ENCODE results near the gene KRTAP5-8. TPM values are rescaled to one million over a fixed set of nuclear protein-coding genes. Genes with fewer than 3 reads are reported as not detected.

Gene KRTAP5-8
- total and polyA plus RNA-seq, 2 of the 4 experiments (the other 2 are of a cell fraction): 0.07 TPM; not detected in 1

DNA sequence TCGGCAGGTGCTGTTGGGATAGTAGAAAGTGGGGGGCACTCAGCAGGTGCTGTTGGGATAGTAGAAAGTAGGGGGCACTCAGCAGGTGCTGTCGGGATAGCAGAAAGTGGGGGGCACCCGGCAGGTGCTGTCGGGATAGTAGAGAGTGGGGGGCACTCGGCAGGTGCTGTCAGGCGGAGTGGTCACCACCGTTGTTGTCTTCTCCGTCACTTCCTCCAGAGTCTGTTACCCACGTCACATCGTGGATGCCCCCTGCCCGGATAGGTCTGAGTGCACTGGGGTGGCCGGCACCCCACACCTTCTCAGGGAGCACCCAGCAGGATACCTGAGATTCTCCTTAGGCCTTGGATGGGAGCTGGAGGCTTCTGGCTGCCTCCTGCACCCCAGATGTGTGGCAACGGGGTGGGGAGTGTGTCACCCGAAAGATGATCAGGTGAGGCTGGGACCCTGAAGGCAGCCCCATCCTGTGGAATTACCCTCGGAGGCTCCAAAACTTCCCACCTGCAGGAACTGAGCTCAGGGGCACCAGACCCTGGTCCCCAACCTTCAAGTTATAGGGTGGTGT is 34.9 kb upstream of the KRTAP5-8 start:
- Histone ChIP-seq H3K9me3 (ENCODE audit: control insufficient read depth, insufficient read depth, low read length) (no peaks in the 10 kb centered on the region), H3K18ac (ENCODE audit: low read depth, low read length) (no peak overlapping the region), H2BK15ac (ENCODE audit: low read depth, low read length) (no peak overlapping the region), H3K9me1 (ENCODE audit: insufficient read depth, low read length) (0 out of 2 replicates have a peak, but pooled peaks cover 5% of the 10 kb centered on the region), H3K27ac (ENCODE audit: insufficient read depth, low read length) (no peak overlapping the region), H2AK9ac (replicated peaks; ENCODE audit: low read depth, low read length, poor library complexity) (no peak overlapping the region), H4K5ac (ENCODE audit: low read depth, low read length) (no peak overlapping the region), H2AFZ (replicated peaks; ENCODE audit: low read length, poor library complexity) (no peak overlapping the region), H3K36me3 (ENCODE audit: control insufficient read depth, insufficient read depth, low read length) (peaks cover 44% of the 10 kb centered on the region), H3K4ac (ENCODE audit: low read depth, low read length) (no peak overlapping the region), H2AK5ac (ENCODE audit: low read depth, low read length) (no peak overlapping the region), H3K4me2 (ENCODE audit: low read depth, low read length) (no peak overlapping the region), H2BK5ac (ENCODE audit: low read depth, low read length, poor library complexity, severe bottlenecking) (no peak overlapping the region), H4K91ac (ENCODE audit: insufficient read depth, low read depth, low read length) (no peak overlapping the region), H3K27me3 (ENCODE audit: control insufficient read depth, insufficient read depth, low read length) (no peaks in the 10 kb centered on the region), H2BK20ac (ENCODE audit: low read depth, low read length) (no peak overlapping the region), H3K23ac (ENCODE audit: low read depth, low read length) (no peak overlapping the region), H3K14ac (replicated peaks; ENCODE audit: low read depth, low read length) (no peak overlapping the region), H2BK120ac (ENCODE audit: low read depth, low read length) (no peak overlapping the region), H3K4me3 (ENCODE audit: insufficient read depth, low read depth, low read length) (no peak overlapping the region), H3K4me1 (ENCODE audit: control insufficient read depth, insufficient read depth, low read length) (no peaks in the 10 kb centered on the region), H3K79me1 (ENCODE audit: low read depth in 1 of 2, low read length in 2 of 2) (no peaks in the 10 kb centered on the region), H3K56ac (ENCODE audit: extremely low read depth, insufficient read depth, low read length) (no peak overlapping the region), H4K20me1 (ENCODE audit: insufficient read depth, low read length) (no peaks in the 10 kb centered on the region), H3K9ac (ENCODE audit: low read depth, low read length) (no peak overlapping the region), H4K8ac (ENCODE audit: low read depth in 2 of 2, low read length in 2 of 2) (no peak overlapping the region)
- no peak for TF ChIP-seq CHD1 (IDR thresholded peaks at IDR 0.05; ENCODE audit: low read depth, low read length)
- TF ChIP-seq RFX5 (IDR thresholded peaks at IDR 0.05; ENCODE audit: low read depth, low read length): no peak
- TF ChIP-seq MXI1 (IDR thresholded peaks at IDR 0.05; ENCODE audit: borderline replicate concordance, low read depth, low read length): no peak
- TF ChIP-seq RCOR1 (IDR thresholded peaks at IDR 0.05; ENCODE audit: insufficient replicate concordance, low read length): no peak
- no peak for TF ChIP-seq NFE2L2 (IDR thresholded peaks at IDR 0.05; ENCODE audit: low read depth, low read length)
- TF ChIP-seq, protein P1, sequence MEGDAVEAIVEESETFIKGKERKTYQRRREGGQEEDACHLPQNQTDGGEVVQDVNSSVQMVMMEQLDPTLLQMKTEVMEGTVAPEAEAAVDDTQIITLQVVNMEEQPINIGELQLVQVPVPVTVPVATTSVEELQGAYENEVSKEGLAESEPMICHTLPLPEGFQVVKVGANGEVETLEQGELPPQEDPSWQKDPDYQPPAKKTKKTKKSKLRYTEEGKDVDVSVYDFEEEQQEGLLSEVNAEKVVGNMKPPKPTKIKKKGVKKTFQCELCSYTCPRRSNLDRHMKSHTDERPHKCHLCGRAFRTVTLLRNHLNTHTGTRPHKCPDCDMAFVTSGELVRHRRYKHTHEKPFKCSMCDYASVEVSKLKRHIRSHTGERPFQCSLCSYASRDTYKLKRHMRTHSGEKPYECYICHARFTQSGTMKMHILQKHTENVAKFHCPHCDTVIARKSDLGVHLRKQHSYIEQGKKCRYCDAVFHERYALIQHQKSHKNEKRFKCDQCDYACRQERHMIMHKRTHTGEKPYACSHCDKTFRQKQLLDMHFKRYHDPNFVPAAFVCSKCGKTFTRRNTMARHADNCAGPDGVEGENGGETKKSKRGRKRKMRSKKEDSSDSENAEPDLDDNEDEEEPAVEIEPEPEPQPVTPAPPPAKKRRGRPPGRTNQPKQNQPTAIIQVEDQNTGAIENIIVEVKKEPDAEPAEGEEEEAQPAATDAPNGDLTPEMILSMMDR (conservative IDR thresholded peaks at IDR 0.05; ENCODE audit: low read depth, low read length): no peak
- no peak for TF ChIP-seq MAFK (IDR thresholded peaks at IDR 0.05; ENCODE audit: low read depth, low read length)
- TF ChIP-seq POLR2A (IDR thresholded peaks at IDR 0.05; ENCODE audit: low read depth, low read length): no peak
- no peak for TF ChIP-seq BHLHE40 (IDR thresholded peaks at IDR 0.05; ENCODE audit: low read depth, low read length)
- TF ChIP-seq, protein P2, sequence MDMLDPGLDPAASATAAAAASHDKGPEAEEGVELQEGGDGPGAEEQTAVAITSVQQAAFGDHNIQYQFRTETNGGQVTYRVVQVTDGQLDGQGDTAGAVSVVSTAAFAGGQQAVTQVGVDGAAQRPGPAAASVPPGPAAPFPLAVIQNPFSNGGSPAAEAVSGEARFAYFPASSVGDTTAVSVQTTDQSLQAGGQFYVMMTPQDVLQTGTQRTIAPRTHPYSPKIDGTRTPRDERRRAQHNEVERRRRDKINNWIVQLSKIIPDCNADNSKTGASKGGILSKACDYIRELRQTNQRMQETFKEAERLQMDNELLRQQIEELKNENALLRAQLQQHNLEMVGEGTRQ (IDR thresholded peaks at IDR 0.05; ENCODE audit: low read depth, low read length): no peak
- TF ChIP-seq SMC3 (IDR thresholded peaks at IDR 0.05; ENCODE audit: low read depth, low read length): no peak
- no peak for TF ChIP-seq CEBPB (IDR thresholded peaks at IDR 0.05; ENCODE audit: low read depth, low read length)
- TF ChIP-seq ELK1 (IDR thresholded peaks at IDR 0.05; ENCODE audit: borderline replicate concordance, low read depth, low read length): no peak
- no peak for TF ChIP-seq MAZ (IDR thresholded peaks at IDR 0.05; ENCODE audit: borderline replicate concordance, low read depth, low read length)
- TF ChIP-seq FOS (IDR thresholded peaks at IDR 0.05; ENCODE audit: low read depth, low read length): no peak
- TF ChIP-seq RAD21 (IDR thresholded peaks at IDR 0.05; ENCODE audit: low read length): no peak
- ChIA-PET CTCF (no interaction called here), POLR2A (ENCODE audit: unreplicated experiment) (no interaction called here)
- in situ Hi-C loops (cut with MboI; ENCODE audit: low sequenced_read_pairs): no loop called here
- DNase-seq (no peak), ATAC-seq (ENCODE audit: low read depth) (no peak)
- intact Hi-C loops (cut with micrococcal nuclease): no loop called here
- BruUV-seq (replicated peaks): no TSS peak
- dilution Hi-C loops (cut with HindIII; ENCODE audit: low sequenced_read_pairs, unreplicated experiment): no loop called here
- WGBS, 2 experiments (ENCODE audit: extremely low coverage in 2 of 2, insufficient read length in 1 of 2): 94% methylated on average over 8 of the region's 15 CpGs; no CpG with 5 or more reads in 1 of the 2 experiments
